K562 (cell line): ENCODE results near the gene UNC45B. TPM values are rescaled to one million over a fixed set of nuclear protein-coding genes. Genes with fewer than 3 reads are reported as not detected.

Experiments
- CAMTA2 ChIP-seq: fragments of 250-450 bp; sonication (Bioruptor Pico); conservative IDR thresholded peaks from 2 replicates; pipeline ENCODE4 v1.5.1; 2022
- CBX5 ChIP-seq: IDR thresholded peaks from 2 replicates; pipeline ENCODE4 v1.6.1; 2014; ENCODE audit warnings: low read depth, borderline replicate concordance
- CHD1 ChIP-seq: fragments of 200-600 bp; sonication (generic); IDR thresholded peaks from one replicate; pipeline ENCODE4 v1.6.1; 2012; ENCODE audit warnings: mild to moderate bottlenecking, moderate library complexity, low read length, inconsistent platforms
- CREM ChIP-seq: IDR thresholded peaks from 2 replicates; pipeline ENCODE4 v1.6.1; 2014; ENCODE audit warnings: antibody characterized with exemption, low read depth
- GABPA ChIP-seq: fragments of 200-800 bp; sonication (Bioruptor generic); conservative IDR thresholded peaks from 2 replicates; pipeline ENCODE4 v1.6.1; 2016; ENCODE audit warnings: low read depth, missing genetic modification characterization, missing compliant biosample characterization
- HES1 ChIP-seq: fragments of 450-650 bp; IDR thresholded peaks from 2 replicates; pipeline ENCODE4 v1.6.1; 2016; ENCODE audit warnings: low read depth, mild to moderate bottlenecking, moderate library complexity
- HLTF ChIP-seq: fragments of 450-650 bp; IDR thresholded peaks from 2 replicates; pipeline ENCODE4 v1.6.1; 2016
- IRF9 ChIP-seq: fragments of 450-650 bp; IDR thresholded peaks from 2 replicates; pipeline ENCODE4 v1.6.1; 2016; ENCODE audit warnings: missing biosample characterization, missing genetic modification characterization
- KLF10 ChIP-seq: fragments of 250-450 bp; sonication (Bioruptor Pico); IDR thresholded peaks from 2 replicates; pipeline ENCODE4 v1.6.1; 2021; ENCODE audit warnings: matching md5 sums
- KLF13 ChIP-seq: fragments of 450-650 bp; IDR thresholded peaks from 2 replicates; pipeline ENCODE4 v1.6.1; 2016; ENCODE audit warnings: missing genetic modification characterization, low read depth, mild to moderate bottlenecking, missing compliant biosample characterization, moderate library complexity, borderline replicate concordance
- MIER1 ChIP-seq: fragments of 450-650 bp; IDR thresholded peaks from 2 replicates; pipeline ENCODE4 v1.6.1; 2016; ENCODE audit warnings: antibody characterized with exemption, mild to moderate bottlenecking, low read depth
- NCOA2 ChIP-seq, 2 experiments: fragments of 450-650 bp; IDR thresholded peaks; 2 replicates each; pipeline ENCODE4 v1.6.1; 2018; ENCODE audit warnings: mild to moderate bottlenecking in 2 of 2, moderate library complexity in 1 of 2; ENCODE audit not compliant: partially characterized antibody in 2 of 2
- PATZ1 ChIP-seq: fragments of 250-450 bp; sonication (Bioruptor Pico); IDR thresholded peaks from 2 replicates; pipeline ENCODE4 v1.5.0; 2020; ENCODE audit warnings: mild to moderate bottlenecking, borderline replicate concordance
- PHB ChIP-seq: fragments of 250-450 bp; sonication (Bioruptor Pico); IDR thresholded peaks from 2 replicates; pipeline ENCODE4 v1.5.0; 2021
- PTTG1 ChIP-seq: fragments of 450-650 bp; IDR thresholded peaks from 2 replicates; pipeline ENCODE4 v1.6.1; 2016; ENCODE audit warnings: low read depth, mild to moderate bottlenecking, missing genetic modification characterization, missing compliant biosample characterization
- SMAD4 ChIP-seq: fragments of 250-450 bp; sonication (Bioruptor Pico); conservative IDR thresholded peaks from 2 replicates; pipeline ENCODE4 v1.8.0; 2021; ENCODE audit warnings: inconsistent platforms, mild to moderate bottlenecking, moderate library complexity
- TFAP4 ChIP-seq: sonication (generic); formaldehyde crosslinking; IDR thresholded peaks from 2 replicates; pipeline ENCODE4 v1.8.0; 2022; ENCODE audit warnings: missing genetic modification reagents, mild to moderate bottlenecking, moderate library complexity, borderline replicate concordance
- TSC22D4 ChIP-seq: fragments of 450-650 bp; IDR thresholded peaks from 2 replicates; pipeline ENCODE4 v1.6.1; 2016; ENCODE audit warnings: missing genetic modification characterization, missing biosample characterization, control low read depth
- ZNF133 ChIP-seq: fragments of 250-450 bp; sonication (Bioruptor Pico); IDR thresholded peaks from 2 replicates; pipeline ENCODE4 v1.4.0; 2020; ENCODE audit warnings: mild to moderate bottlenecking
- ZNF354B ChIP-seq: fragments of 250-450 bp; sonication (Bioruptor Pico); IDR thresholded peaks from 2 replicates; pipeline ENCODE4 v1.4.0; 2020
- ZNF395 ChIP-seq: fragments of 200-800 bp; sonication (Bioruptor generic); IDR thresholded peaks from 2 replicates; pipeline ENCODE4 v1.6.1; 2017; ENCODE audit warnings: missing genetic modification characterization, missing compliant biosample characterization
- ZNF644 ChIP-seq: fragments of 200-800 bp; sonication (Bioruptor generic); IDR thresholded peaks from 2 replicates; pipeline ENCODE4 v1.6.1; 2016; ENCODE audit warnings: low read depth, missing genetic modification characterization, missing compliant biosample characterization
- ZNF707 ChIP-seq: fragments of 250-450 bp; sonication (Bioruptor Pico); conservative IDR thresholded peaks from 2 replicates; pipeline ENCODE4 v1.8.0; 2022; ENCODE audit warnings: inconsistent platforms, mild to moderate bottlenecking, moderate library complexity
- ZNF79 ChIP-seq: fragments of 250-450 bp; sonication (Bioruptor Pico); IDR thresholded peaks from 2 replicates; pipeline ENCODE4 v1.4.0; 2020; ENCODE audit warnings: low read depth, mild to moderate bottlenecking, moderate library complexity
- polyA plus RNA-seq, 8 experiments: library from polyadenylated mRNA; depleted of rRNA in 4 of 8; stranded (reverse) in 5 of 8; unstranded in 3 of 8; fragments of >200 nt; fragmentation: Nextera tagmentation in 2 of 8; fragmentation: Illumina TruSeq in 1 of 8; extraction: Ambion mirVana in 2 of 8; extraction: Trizol in 1 of 8; gene quantifications; 2 replicates each; pipeline versions ENCODE4 v1.2.1 to v1.2.3, GENCODE V29; 2011 to 2014; ENCODE audit warnings: inconsistent platforms in 1 of 8, missing spikeins in 1 of 8
- total RNA-seq, 7 experiments: library from RNA; depleted of rRNA in 6 of 7; stranded (reverse); fragments of >200 nt in 6 of 7; fragmentation: Illumina TruSeq in 2 of 7; extraction: Trizol in 2 of 7; gene quantifications; 2 replicates each; pipeline versions ENCODE4 v1.2.1 to v1.2.3, GENCODE V29; 2011 to 2021; ENCODE audit warnings: low replicate concordance in 1 of 7

The UNC45B gene
- total and polyA plus RNA-seq, 9 of the 15 experiments (the other 6 are each of a cell fraction or from before 2014, with no cell fraction given), result not detected

GRCh38 chr17:35119370-35120165, 28.0 kb upstream of the UNC45B start, which contains the start of gene RAD51D (continued):
- TF ChIP-seq PTTG1 (tag) (no peak), PATZ1 (CRISPR knock-in tag) (no peak), ZNF79 (no peak), TFAP4 (CRISPR knock-in tag) (peak; percentile 17; the same call in 1 of the 2 replicates), HES1 (no peak), SMAD4 (CRISPR knock-in tag) (peak; percentile 65), ZNF707 (CRISPR knock-in tag) (no peak), ZNF395 (CRISPR knock-in tag) (peak; percentile 70; the same call in 1 of the 2 replicates), PHB (CRISPR knock-in tag) (no peak), NCOA2 (IDR thresholded peaks at IDR 0.05; ENCODE audit: partially characterized antibody in 2 of 2) (no peak), ZNF133 (CRISPR knock-in tag) (no peak), CREM (peak; percentile 50), TSC22D4 (no peak), ZNF644 (no peak), CAMTA2 (CRISPR knock-in tag) (no peak), HLTF (no peak), CHD1 (no peak), IRF9 (tag) (no peak), CBX5 (no peak), ZNF354B (CRISPR knock-in tag) (no peak), GABPA (peak; percentile 65), KLF10 (no peak), MIER1 (no peak), KLF13 (tag) (no peak)
